Chondrocyte (in vitro differentiated cells): Measurements from ENCODE around the gene PAAF1. TPM values are rescaled to one million over a fixed set of nuclear protein-coding genes. Genes with fewer than 3 reads are reported as not detected.

Experiments used
- DNase-seq: peaks from one replicate; pipeline ENCODE4 v3.0.0; 2021; ENCODE audit warnings: mixed read lengths, low spot score
- H3K27ac Mint-ChIP-seq: one replicate; pipeline ENCODE4 v1.8.0; 2021; ENCODE audit warnings: mild to moderate bottlenecking, moderate library complexity, mixed read lengths; ENCODE audit not compliant: unreplicated experiment
- H3K27me3 Mint-ChIP-seq: 2 replicates; pipeline ENCODE4 v1.8.0; 2021; ENCODE audit warnings: low read depth, mixed read lengths
- H3K36me3 Mint-ChIP-seq: 2 replicates; pipeline ENCODE4 v1.8.0; 2021; ENCODE audit warnings: low read depth, mixed read lengths
- H3K4me1 Mint-ChIP-seq: 2 replicates; pipeline ENCODE4 v1.8.0; 2021; ENCODE audit warnings: low read depth, mild to moderate bottlenecking, mixed read lengths
- H3K4me3 Mint-ChIP-seq: one replicate; pipeline ENCODE4 v1.8.0; 2021; ENCODE audit warnings: mild to moderate bottlenecking, moderate library complexity, mixed read lengths; ENCODE audit not compliant: unreplicated experiment
- H3K9me3 Mint-ChIP-seq: 2 replicates; pipeline ENCODE4 v1.8.0; 2021; ENCODE audit warnings: low read depth, mixed read lengths
- CTCF ChIP-seq: fragments of 200-600 bp; sonication (generic); IDR thresholded peaks from 2 replicates; pipeline ENCODE4 v1.5.0; 2021; ENCODE audit warnings: antibody characterized with exemption, mild to moderate bottlenecking, moderate library complexity
- total RNA-seq: library from RNA; stranded (reverse); gene quantifications from 3 replicates; pipeline ENCODE4 v1.2.1, GENCODE V29; 2021

PAAF1 gene
- total RNA-seq, 1 donor from 2014 or later, result 13.5 TPM

DNA sequence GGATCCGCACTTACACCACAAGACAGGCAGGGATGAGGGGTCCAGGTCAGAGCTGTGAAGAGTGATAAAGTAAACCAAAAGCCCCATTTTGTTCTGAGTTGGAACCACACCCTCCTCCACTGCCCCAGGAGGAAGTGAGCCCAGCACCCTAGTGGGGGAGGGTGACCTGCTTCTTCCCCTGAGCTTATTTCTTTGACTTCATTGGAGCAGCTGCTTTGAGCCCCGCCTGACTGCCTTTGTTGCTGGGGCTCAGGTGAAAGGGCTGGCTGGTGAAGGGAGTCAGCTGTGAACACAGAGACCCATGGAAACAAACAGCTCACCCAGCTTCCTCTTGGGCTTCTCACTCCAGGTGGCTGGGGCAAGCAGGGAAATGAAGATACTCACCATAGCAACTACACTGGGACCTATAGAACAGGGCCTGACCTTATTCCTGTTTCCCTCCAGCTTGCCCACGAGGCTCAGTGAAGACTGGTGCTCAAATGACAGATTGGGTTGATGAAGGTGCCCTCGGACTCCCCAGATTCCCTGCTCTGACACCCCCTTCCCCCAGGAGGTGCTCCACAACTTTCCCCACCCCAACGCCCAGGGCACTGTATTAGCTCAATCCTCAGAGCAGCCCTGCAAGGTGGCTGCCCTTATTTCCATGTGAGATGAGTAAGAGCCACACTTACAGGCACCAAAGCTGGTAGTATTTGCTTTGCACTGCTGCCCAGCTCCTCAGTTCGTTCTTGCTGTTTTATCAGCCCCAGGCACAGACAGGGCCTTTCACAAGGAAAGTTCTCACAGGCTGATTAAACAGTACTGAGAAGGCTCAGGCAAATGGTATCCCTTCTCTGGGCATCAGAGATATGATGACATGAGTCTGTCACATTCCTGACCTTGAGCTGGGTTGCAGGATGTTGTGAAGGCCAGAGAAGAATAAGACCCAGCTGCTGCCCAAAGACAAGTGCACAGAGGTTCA is 103.5 kb downstream of the PAAF1 start:
- Mint-ChIP-seq H3K27ac (no peak overlapping the region), H3K27me3 (no peaks in the 10 kb centered on the region)

More for the DNA sequence above, 103.5 kb downstream of the PAAF1 start:
- no peak for TF ChIP-seq CTCF
- H3K4me3 Mint-ChIP-seq, result no peak overlapping the region
- no peaks in the 10 kb centered on the region for H3K9me3 Mint-ChIP-seq
- peaks cover 8% of the 10 kb centered on the region for H3K36me3 Mint-ChIP-seq
- peak; percentile 42 for DNase-seq
- H3K4me1 Mint-ChIP-seq, result peaks cover 39% of the 10 kb centered on the region

Other genes starting within 250 kb of the PAAF1 start
- 2.0 to 2.9 TPM in 2 of 3 replicates, not detected in the other for gene PLEKHB1, start 230.4 kb upstream of the PAAF1 start, total RNA-seq
- gene RAB6A, start 115.9 kb upstream of the PAAF1 start, total RNA-seq, result 173 to 188 TPM (median 185 TPM) in 3 replicates
- gene MRPL48, start 89.1 kb upstream of the PAAF1 start, total RNA-seq, result 21.2 to 29.8 TPM (median 25.8 TPM) in 3 replicates
- gene COA4, start 153 bp upstream of the PAAF1 start, total RNA-seq, result 39.8 to 57.4 TPM (median 42.5 TPM) in 3 replicates
- gene DNAJB13, start 74.0 kb downstream of the PAAF1 start, total RNA-seq, result not detected in 3 replicates
- 10.4 to 47.2 TPM (median 41.0 TPM) in 3 replicates for gene UCP2, start 105.8 kb downstream of the PAAF1 start, total RNA-seq
- gene UCP3, start 132.1 kb downstream of the PAAF1 start, total RNA-seq, result 0.47 to 1.6 TPM (median 1.3 TPM) in 3 replicates